ENCODE results near the gene ZNF134.

ZNF134 gene

GRCh38 chr19:57613941-57614743 lies at the start of gene ZNF134:
ZNF134 (plus strand) TSS chr19:57614242; CDS start chr19:57619469, 5,227 bp downstream.
- DNase-seq = peak; percentile 50

- DNase-seq = peak; percentile 1
These were observed 47.4 kb upstream of the ZNF134 start for GRCh38 chr19:57566396-57567265.

GRCh38 chr19:57570707-57571106 lies 43.3 kb upstream of the ZNF134 start:
- no peak for DNase-seq

- no peak for DNase-seq
These were observed 41.6 kb upstream of the ZNF134 start for GRCh38 chr19:57572415-57572947.

- no peak for DNase-seq
These were observed 37.4 kb upstream of the ZNF134 start for GRCh38 chr19:57576661-57577060.

- peak; percentile 88 for DNase-seq
These were observed 35.4 kb upstream of the ZNF134 start, which contains the start of gene ZNF416 for GRCh38 chr19:57578487-57579205. ZNF416 (minus strand) TSS chr19:57578911; CDS start chr19:57578704, 207 bp downstream.

GRCh38 chr19:57583104-57583520 lies 30.9 kb upstream of the ZNF134 start:
- DNase-seq = no peak

- DNase-seq = peak; percentile 68
These were observed 30.3 kb upstream of the ZNF134 start, which contains the start of gene ZIK1 for GRCh38 chr19:57583521-57584416. ZIK1 (plus strand) TSS chr19:57584145; CDS start chr19:57584357, 212 bp downstream.

GRCh38 chr19:57587529-57587928 lies 26.5 kb upstream of the ZNF134 start:
- DNase-seq = no peak

- no peak for DNase-seq
These were observed 14.7 kb upstream of the ZNF134 start for GRCh38 chr19:57599377-57599760.

GRCh38 chr19:57599761-57600383 lies 14.2 kb upstream of the ZNF134 start, which contains the start of gene ZNF530:
ZNF530 (plus strand) TSS chr19:57599885; CDS start chr19:57604346, 4,461 bp downstream.
- peak; percentile 81 for DNase-seq

- no peak for DNase-seq
These were observed 7.1 kb upstream of the ZNF134 start for GRCh38 chr19:57606931-57607330.

- no peak for DNase-seq
These were observed 2.9 kb upstream of the ZNF134 start for GRCh38 chr19:57611113-57611512.

- DNase-seq = no peak
These were observed 1.3 kb downstream of the ZNF134 start for GRCh38 chr19:57615346-57615745.

GRCh38 chr19:57620673-57621348 lies 6.8 kb downstream of the ZNF134 start:
- no peak for DNase-seq

- DNase-seq = no peak
These were observed 9.0 kb downstream of the ZNF134 start for GRCh38 chr19:57623091-57623490.

- DNase-seq = peak; percentile 80
These were observed 19.2 kb downstream of the ZNF134 start, which contains the start of gene ZNF211 for GRCh38 chr19:57632987-57633831. ZNF211 (plus strand) TSS chr19:57633168; CDS start chr19:57633347, 179 bp downstream.

GRCh38 chr19:57633832-57634131 lies 19.7 kb downstream of the ZNF134 start:
- DNase-seq = no peak

GRCh38 chr19:57637379-57637778 lies 23.3 kb downstream of the ZNF134 start:
- DNase-seq = no peak
